NK-92 (cell line): ENCODE results near the gene PYDC2.
"Not testable (repeated sequence)": the region's sequence is repeated elsewhere in the genome, so short reads cannot be mapped to it uniquely, and the experiment has no call there.

Source experiments
- DNase-seq: peaks from one replicate; lab custom pipeline; 2025; ENCODE audit not compliant: unreplicated experiment; lab: John Stamatoyannopoulos, UW

Gene PYDC2

GRCh38 chr3:191460360-191460759 lies 603 bp upstream of the PYDC2 start:
- DNase-seq = no peak

- no peak for DNase-seq
Measured at GRCh38 chr3:191470080-191470479, 9.1 kb downstream of the PYDC2 start.

- DNase-seq = no peak
Measured at GRCh38 chr3:191470545-191470944, 9.6 kb downstream of the PYDC2 start.

- DNase-seq = no peak
Measured at GRCh38 chr3:191473661-191474198, 12.8 kb downstream of the PYDC2 start.

- no peak for DNase-seq
Measured at GRCh38 chr3:191476066-191476772, 15.3 kb downstream of the PYDC2 start.

- DNase-seq = not testable (repeated sequence)
Measured at GRCh38 chr3:191483994-191484393, 23.0 kb downstream of the PYDC2 start.

- DNase-seq = no peak
Measured at GRCh38 chr3:191484461-191484860, 23.5 kb downstream of the PYDC2 start.

GRCh38 chr3:191492601-191493000 lies 31.6 kb downstream of the PYDC2 start:
- no peak for DNase-seq

- no peak for DNase-seq
Measured at GRCh38 chr3:191493336-191493735, 32.4 kb downstream of the PYDC2 start.

- no peak for DNase-seq
Measured at GRCh38 chr3:191499307-191500080, 38.5 kb downstream of the PYDC2 start.

- no peak for DNase-seq
Measured at GRCh38 chr3:191500892-191501291, 39.9 kb downstream of the PYDC2 start.

- DNase-seq = no peak
Measured at GRCh38 chr3:191502583-191502982, 41.6 kb downstream of the PYDC2 start.

- DNase-seq = no peak
Measured at GRCh38 chr3:191509078-191509477, 48.1 kb downstream of the PYDC2 start.
